GM23248 (cell line): ENCODE data around the gene TFAP2D.

ENCODE experiments used
- EZH2 ChIP-seq: fragments of 200-600 bp; sonication (generic); IDR thresholded peaks from 2 replicates; pipeline ENCODE4 v1.6.1; 2018; ENCODE audit warnings: antibody characterized with exemption, mild to moderate bottlenecking; ENCODE audit not compliant: insufficient read depth, poor library complexity, severe bottlenecking
- EZH2phosphoT487 ChIP-seq: fragments of 200-600 bp; sonication (generic); IDR thresholded peaks from 2 replicates; pipeline ENCODE4 v1.6.1; 2018; ENCODE audit warnings: antibody characterized with exemption, moderate library complexity, mild to moderate bottlenecking, low read depth; ENCODE audit not compliant: insufficient read depth

DNA sequence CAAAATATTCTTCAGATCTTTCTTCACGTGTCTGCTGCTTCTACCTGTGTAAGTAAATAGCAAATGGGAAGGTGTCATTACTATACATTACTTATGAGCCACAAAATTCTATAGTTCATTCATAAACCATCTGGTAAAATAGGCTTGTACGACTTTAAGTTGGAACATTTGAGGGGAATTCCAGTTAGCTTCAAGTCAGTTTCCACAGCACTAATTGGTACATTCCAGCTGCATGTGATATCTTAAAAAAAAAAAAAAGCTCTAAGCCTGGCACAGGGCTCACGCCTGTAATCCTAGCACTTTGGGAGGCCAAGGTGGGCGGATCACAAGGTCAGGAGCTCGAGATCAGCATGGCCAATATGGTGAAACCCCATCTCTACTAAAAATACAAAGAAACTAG lies 82.2 kb downstream of the TFAP2D start:
- TF ChIP-seq EZH2 (no peak), EZH2phosphoT487 (no peak)
